Gastrocnemius medialis (tissue), 4 donors: ENCODE results near the gene SNX10.

Experiments used
- POLR2A ChIP-seq, 2 donors: fragments of 450-650 bp; IDR thresholded peaks; one replicate each; pipeline ENCODE4 v1.6.1; 2017; ENCODE audit warnings: antibody characterized with exemption in 2 of 2, mild to moderate bottlenecking in 2 of 2, moderate library complexity in 2 of 2
- TF ChIP-seq, protein P1 (sequence below), 5 experiments: fragments of 450-650 bp in 3 of 5; fragments of 200-600 bp in 2 of 5; sonication (generic) in 2 of 5; IDR thresholded peaks in 4 of 5; conservative IDR thresholded peaks in 1 of 5; 1 replicate in 4 of 5; 2 replicates in 1 of 5; pipeline ENCODE4 v1.5.1; 2016 to 2019; ENCODE audit warnings: antibody characterized with exemption in 5 of 5, mild to moderate bottlenecking in 3 of 5, moderate library complexity in 3 of 5

DNA sequence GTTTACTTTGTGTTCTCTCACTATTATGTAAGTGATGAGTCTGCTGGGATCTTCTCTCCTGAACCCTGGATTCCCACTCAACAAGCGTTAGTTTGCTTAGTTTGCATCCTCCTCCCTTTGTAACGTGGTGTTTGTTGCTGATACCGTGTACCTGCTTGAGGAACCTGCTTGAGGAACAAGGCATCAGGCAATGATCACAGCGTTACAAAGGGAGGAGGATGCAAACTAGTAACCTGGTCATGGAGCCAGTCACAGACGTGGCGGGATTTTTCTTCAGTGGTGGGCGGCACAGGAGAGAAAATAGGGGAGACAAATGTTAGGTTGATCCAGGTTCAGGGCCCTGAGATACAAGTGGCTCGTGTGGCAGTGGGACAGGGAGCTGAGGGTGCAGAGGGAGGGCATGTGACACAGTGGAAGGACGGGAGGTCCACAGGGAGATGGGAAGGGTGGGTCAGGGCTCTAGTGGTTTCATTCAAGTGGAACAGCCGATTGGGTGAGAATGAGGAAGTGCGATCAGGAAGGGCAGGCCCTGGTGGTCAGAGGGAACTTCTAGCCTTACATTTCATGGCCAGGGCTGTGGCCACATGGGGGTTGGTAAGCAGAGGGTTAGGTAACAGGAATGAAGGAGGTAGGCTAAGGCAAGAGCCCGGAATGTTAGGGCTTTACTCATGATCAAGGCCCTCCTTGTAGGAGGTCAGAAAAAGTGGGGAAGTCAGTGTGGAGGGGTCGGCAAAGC, 38.0 kb downstream of the SNX10 start:
- TF ChIP-seq, protein P1, sequence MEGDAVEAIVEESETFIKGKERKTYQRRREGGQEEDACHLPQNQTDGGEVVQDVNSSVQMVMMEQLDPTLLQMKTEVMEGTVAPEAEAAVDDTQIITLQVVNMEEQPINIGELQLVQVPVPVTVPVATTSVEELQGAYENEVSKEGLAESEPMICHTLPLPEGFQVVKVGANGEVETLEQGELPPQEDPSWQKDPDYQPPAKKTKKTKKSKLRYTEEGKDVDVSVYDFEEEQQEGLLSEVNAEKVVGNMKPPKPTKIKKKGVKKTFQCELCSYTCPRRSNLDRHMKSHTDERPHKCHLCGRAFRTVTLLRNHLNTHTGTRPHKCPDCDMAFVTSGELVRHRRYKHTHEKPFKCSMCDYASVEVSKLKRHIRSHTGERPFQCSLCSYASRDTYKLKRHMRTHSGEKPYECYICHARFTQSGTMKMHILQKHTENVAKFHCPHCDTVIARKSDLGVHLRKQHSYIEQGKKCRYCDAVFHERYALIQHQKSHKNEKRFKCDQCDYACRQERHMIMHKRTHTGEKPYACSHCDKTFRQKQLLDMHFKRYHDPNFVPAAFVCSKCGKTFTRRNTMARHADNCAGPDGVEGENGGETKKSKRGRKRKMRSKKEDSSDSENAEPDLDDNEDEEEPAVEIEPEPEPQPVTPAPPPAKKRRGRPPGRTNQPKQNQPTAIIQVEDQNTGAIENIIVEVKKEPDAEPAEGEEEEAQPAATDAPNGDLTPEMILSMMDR (IDR thresholded peaks at IDR 0.05 in 4 of 5, conservative IDR thresholded peaks at IDR 0.05 in 1 of 5): no peak
- no peak for TF ChIP-seq POLR2A (IDR thresholded peaks at IDR 0.05)
